ENCODE measurements around the gene SGMS1. TPM values are rescaled to one million over a fixed set of nuclear protein-coding genes. Genes with fewer than 3 reads are reported as not detected.

SGMS1 gene
- total RNA-seq, 1 donor from 2014 or later, result 25.0 TPM

- no peak for DNase-seq (ENCODE audit: low spot score, unreplicated experiment)
- Mint-ChIP-seq H3K36me3 (ENCODE audit: insufficient read depth) (peaks cover 4% of the 10 kb centered on the region), H3K4me1 (ENCODE audit: low read depth) (peaks cover 4% of the 10 kb centered on the region), H3K27ac (no peak overlapping the region), H3K4me3 (ENCODE audit: low read depth) (no peak overlapping the region), H3K27me3 (no peaks in the 10 kb centered on the region), H3K9me3 (ENCODE audit: low read depth) (no peaks in the 10 kb centered on the region)
- no peak for TF ChIP-seq CTCF (IDR thresholded peaks at IDR 0.05; ENCODE audit: unreplicated experiment)
Observed at GRCh38 chr10:50523357-50523756, 100.4 kb downstream of the SGMS1 start.

GRCh38 chr10:50522908-50523307 is 100.8 kb downstream of the SGMS1 start:
- peak overlapping the region; percentile 21 for H3K27ac Mint-ChIP-seq
- no peak for TF ChIP-seq CTCF (IDR thresholded peaks at IDR 0.05; ENCODE audit: unreplicated experiment)
- DNase-seq (ENCODE audit: low spot score, unreplicated experiment), result no peak
- no peaks in the 10 kb centered on the region for H3K9me3 Mint-ChIP-seq (ENCODE audit: low read depth)
- peaks cover 4% of the 10 kb centered on the region for H3K36me3 Mint-ChIP-seq (ENCODE audit: insufficient read depth)
- peaks cover 4% of the 10 kb centered on the region for H3K4me1 Mint-ChIP-seq (ENCODE audit: low read depth)
- no peaks in the 10 kb centered on the region for H3K27me3 Mint-ChIP-seq
- no peak overlapping the region for H3K4me3 Mint-ChIP-seq (ENCODE audit: low read depth)

- peaks cover 2% of the 10 kb centered on the region for H3K36me3 Mint-ChIP-seq (ENCODE audit: insufficient read depth)
- DNase-seq (ENCODE audit: low spot score, unreplicated experiment), result no peak
- H3K9me3 Mint-ChIP-seq (ENCODE audit: low read depth), result no peaks in the 10 kb centered on the region
- no peak overlapping the region for H3K4me3 Mint-ChIP-seq (ENCODE audit: low read depth)
- peaks cover 4% of the 10 kb centered on the region for H3K4me1 Mint-ChIP-seq (ENCODE audit: low read depth)
- no peak for TF ChIP-seq CTCF (IDR thresholded peaks at IDR 0.05; ENCODE audit: unreplicated experiment)
- no peak overlapping the region for H3K27ac Mint-ChIP-seq
- H3K27me3 Mint-ChIP-seq, result no peaks in the 10 kb centered on the region
Observed at GRCh38 chr10:50520115-50520514, 103.6 kb downstream of the SGMS1 start.

- Mint-ChIP-seq H3K27ac (no peak overlapping the region), H3K27me3 (no peaks in the 10 kb centered on the region), H3K4me3 (ENCODE audit: low read depth) (no peak overlapping the region), H3K9me3 (ENCODE audit: low read depth) (no peaks in the 10 kb centered on the region), H3K36me3 (ENCODE audit: insufficient read depth) (peaks cover 2% of the 10 kb centered on the region), H3K4me1 (ENCODE audit: low read depth) (no peaks in the 10 kb centered on the region)
- no peak for TF ChIP-seq CTCF (IDR thresholded peaks at IDR 0.05; ENCODE audit: unreplicated experiment)
- no peak for DNase-seq (ENCODE audit: low spot score, unreplicated experiment)
Observed at GRCh38 chr10:50517626-50518025, 106.1 kb downstream of the SGMS1 start.

DNA sequence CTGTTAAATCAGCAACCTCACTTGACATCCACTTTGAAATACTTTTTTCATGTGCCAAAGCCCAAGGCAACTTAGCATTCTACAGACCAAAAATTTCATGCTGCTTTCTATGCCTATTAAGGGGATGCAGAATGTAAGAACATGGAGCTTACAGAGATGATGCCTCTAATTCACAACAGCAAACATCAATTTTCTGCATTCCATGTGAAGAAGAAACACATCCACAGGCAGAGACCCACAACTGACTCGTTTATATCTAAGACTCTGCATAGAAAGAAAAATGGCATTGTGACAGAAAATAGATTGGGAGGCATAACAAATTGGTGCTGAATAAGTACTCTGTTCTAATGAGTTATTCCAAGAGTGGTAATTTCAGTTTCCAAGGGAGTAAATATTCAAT is 107.6 kb downstream of the SGMS1 start:
- Mint-ChIP-seq H3K4me1 (ENCODE audit: low read depth) (peaks cover 3% of the 10 kb centered on the region), H3K36me3 (ENCODE audit: insufficient read depth) (peaks cover 2% of the 10 kb centered on the region), H3K9me3 (ENCODE audit: low read depth) (no peaks in the 10 kb centered on the region), H3K27ac (no peak overlapping the region), H3K4me3 (ENCODE audit: low read depth) (no peak overlapping the region), H3K27me3 (no peaks in the 10 kb centered on the region)
- DNase-seq (ENCODE audit: low spot score, unreplicated experiment), result no peak
- TF ChIP-seq CTCF (IDR thresholded peaks at IDR 0.05; ENCODE audit: unreplicated experiment), result no peak

Measured in progenitor cell of endocrine pancreas (in vitro differentiated cells).